Naive thymus-derived CD8-positive, alpha-beta T cell (primary cell): ENCODE data around the gene SCAF4. TPM values are rescaled to one million over a fixed set of nuclear protein-coding genes. Genes with fewer than 3 reads are reported as not detected.
A peak's percentile ranks its signal among the peaks of the same experiment; 100 is the strongest.
"Not testable (repeated sequence)": the region's sequence is repeated elsewhere in the genome, so short reads cannot be mapped to it uniquely, and the experiment has no call there.

Experiments
- ATAC-seq, 2 donors: fragments of 150-1000 bp; cut with Tn5 transposase in 1 of 2; sonication (Bioruptor Pico), chemical (Tn5 transposase) in 1 of 2; 1 replicate in 1 of 2; 2 replicates in 1 of 2; pipeline ENCODE4 v1.10.0; 2021; ENCODE audit warnings: mild to moderate bottlenecking in 2 of 2, moderate library complexity in 2 of 2
- POLR2A ChIA-PET: fragments of 350-600 bp; sonication (Branson Sonifier 250); formaldehyde crosslinking; loops from one replicate; lab custom pipeline; 2021; ENCODE audit warnings: antibody characterized with exemption; lab: Charles Lee
- DNase-seq, 10 donors: peaks; one replicate each; pipeline versions ENCODE4 v3.0.0 to v3.0.0-alpha.2; 2020 to 2022
- H3K27ac Mint-ChIP-seq, 10 donors: one replicate each; pipeline ENCODE4 v1.8.0; 2020 to 2022; ENCODE audit warnings: mild to moderate bottlenecking in 10 of 10, mixed read lengths in 10 of 10, moderate library complexity in 4 of 10, inconsistent platforms in 1 of 10
- H3K27me3 Mint-ChIP-seq, 5 donors: one replicate each; pipeline ENCODE4 v1.8.0; 2021 to 2022; ENCODE audit warnings: mixed read lengths in 5 of 5
- H3K36me3 Mint-ChIP-seq, 3 donors: one replicate each; pipeline ENCODE4 v1.8.0; 2020 to 2022; ENCODE audit warnings: mixed read lengths in 3 of 3, mild to moderate bottlenecking in 2 of 3, inconsistent platforms in 1 of 3
- H3K4me1 Mint-ChIP-seq, 4 donors: one replicate each; pipeline ENCODE4 v1.8.0; 2021 to 2022; ENCODE audit warnings: mixed read lengths in 4 of 4
- H3K4me3 Mint-ChIP-seq, 10 donors: one replicate each; pipeline ENCODE4 v1.8.0; 2020 to 2022; ENCODE audit warnings: mild to moderate bottlenecking in 10 of 10, mixed read lengths in 10 of 10, moderate library complexity in 6 of 10, inconsistent platforms in 1 of 10
- H3K9me3 Mint-ChIP-seq, 9 donors: one replicate each; pipeline ENCODE4 v1.8.0; 2020 to 2022; ENCODE audit warnings: mixed read lengths in 9 of 9, mild to moderate bottlenecking in 3 of 9, inconsistent platforms in 1 of 9, moderate library complexity in 1 of 9
- polyA plus RNA-seq, 3 donors: library from polyadenylated mRNA; unstranded; fragments of 300-500 nt; fragmentation: Illumina TruSeq; gene quantifications; one replicate each; pipeline ENCODE4 v1.2.3, GENCODE V29; 2021
- total RNA-seq, 8 experiments: library from RNA in 2 of 8; stranded (reverse) in 2 of 8; gene quantifications; one replicate each; pipeline ENCODE4 v1.2.3 and lab custom pipeline; 2021 to 2026

The SCAF4 gene
- total and polyA plus RNA-seq, 5 experiments from 2014 or later, result 12.2 to 67.1 (median 29.0) TPM

- Mint-ChIP-seq H3K36me3 (no peaks in the 10 kb centered on the region), H3K4me3 (no peak overlapping the region), H3K9me3 (no peaks in the 10 kb centered on the region), H3K4me1 (no peaks in the 10 kb centered on the region), H3K27me3 (peaks cover 0 to 2% (median 1%) of the 10 kb centered on the region in 5 donors), H3K27ac (no peak overlapping the region)
- ATAC-seq (no peak), DNase-seq (no peak)
- POLR2A ChIA-PET, result no interaction called here
Observed at GRCh38 chr21:31755027-31755426, 23.1 kb upstream of the SCAF4 start.

GRCh38 chr21:31754708-31754960, 22.7 kb upstream of the SCAF4 start:
- DNase-seq, result no peak
- Mint-ChIP-seq H3K4me1 (no peaks in the 10 kb centered on the region), H3K4me3 (no peak overlapping the region), H3K27ac (no peak overlapping the region), H3K9me3 (no peaks in the 10 kb centered on the region), H3K36me3 (no peaks in the 10 kb centered on the region), H3K27me3 (peaks cover 0 to 2% (median 1%) of the 10 kb centered on the region in 5 donors)
- no peak for ATAC-seq
- POLR2A ChIA-PET, result no interaction called here

- POLR2A ChIA-PET, result interaction anchor here (0.6 kb wide), 1 partner anchor 1608 kb away, joined by 4 read pairs; no protein-coding TSS in a partner anchor
- no peaks in the 10 kb centered on the region for H3K9me3 Mint-ChIP-seq
- no peak for DNase-seq
- H3K36me3 Mint-ChIP-seq, result no peaks in the 10 kb centered on the region
- H3K27me3 Mint-ChIP-seq, result peaks cover 0 to 7% (median 2%) of the 10 kb centered on the region in 5 donors
- H3K4me3 Mint-ChIP-seq, result no peak overlapping the region
- no peaks in the 10 kb centered on the region for H3K4me1 Mint-ChIP-seq
- H3K27ac Mint-ChIP-seq, result no peak overlapping the region
- ATAC-seq, result no peak
Observed at GRCh38 chr21:31753949-31754707, 22.2 kb upstream of the SCAF4 start.

- Mint-ChIP-seq H3K27ac (no peak overlapping the region), H3K4me3 (no peak overlapping the region), H3K9me3 (no peaks in the 10 kb centered on the region), H3K27me3 (peaks cover 0 to 9% (median 1%) of the 10 kb centered on the region in 5 donors), H3K36me3 (no peaks in the 10 kb centered on the region), H3K4me1 (no peaks in the 10 kb centered on the region)
- POLR2A ChIA-PET, result no interaction called here
- DNase-seq (no peak), ATAC-seq (no peak)
Observed at GRCh38 chr21:31752967-31753366, 21.0 kb upstream of the SCAF4 start.

GRCh38 chr21:31752352-31752751, 20.4 kb upstream of the SCAF4 start:
- H3K4me1 Mint-ChIP-seq, result no peaks in the 10 kb centered on the region
- no peak for ATAC-seq
- H3K36me3 Mint-ChIP-seq, result no peaks in the 10 kb centered on the region
- peaks cover 0 to 9% (median 1%) of the 10 kb centered on the region in 5 donors for H3K27me3 Mint-ChIP-seq
- POLR2A ChIA-PET, result interaction anchor here (0.6 kb wide), 1 partner anchor 88 kb away, joined by 5 read pairs; no protein-coding TSS in a partner anchor
- no peak overlapping the region for H3K27ac Mint-ChIP-seq
- H3K4me3 Mint-ChIP-seq, result no peak overlapping the region
- no peaks in the 10 kb centered on the region for H3K9me3 Mint-ChIP-seq
- DNase-seq, result no peak

- ATAC-seq (no peak), DNase-seq (no peak)
- H3K27ac Mint-ChIP-seq, result no peak overlapping the region
- peaks cover 0 to 9% (median 2%) of the 10 kb centered on the region in 5 donors for H3K27me3 Mint-ChIP-seq
- H3K4me1 Mint-ChIP-seq, result no peaks in the 10 kb centered on the region
- H3K36me3 Mint-ChIP-seq, result peaks cover 2 to 6% (median 6%) of the 10 kb centered on the region in 3 donors
- H3K9me3 Mint-ChIP-seq, result peaks cover 0 to 8% (median 6%) of the 10 kb centered on the region in 9 donors
- H3K4me3 Mint-ChIP-seq, result no peak overlapping the region
- POLR2A ChIA-PET, result interaction anchor here (0.7 kb wide), 1 partner anchor 8 kb away, joined by 5 read pairs; no protein-coding TSS in a partner anchor
Observed at GRCh38 chr21:31750843-31751242, 18.9 kb upstream of the SCAF4 start.

- Mint-ChIP-seq H3K4me3 (no peak overlapping the region), H3K27ac (no peak overlapping the region), H3K4me1 (peaks cover 0 to 20% (median 0%) of the 10 kb centered on the region in 4 donors), H3K36me3 (peaks cover 3 to 13% (median 13%) of the 10 kb centered on the region in 3 donors), H3K9me3 (peaks cover 0 to 14% (median 7%) of the 10 kb centered on the region in 9 donors), H3K27me3 (peaks cover 0 to 5% (median 2%) of the 10 kb centered on the region in 5 donors)
- DNase-seq (no peak), ATAC-seq (no peak)
- POLR2A ChIA-PET, result no interaction called here
Observed at GRCh38 chr21:31744182-31744800, 12.4 kb upstream of the SCAF4 start.

- H3K27ac Mint-ChIP-seq, result no peak overlapping the region
- ATAC-seq, result no peak
- no peak overlapping the region for H3K4me3 Mint-ChIP-seq
- DNase-seq, result no peak
- peaks cover 0 to 14% (median 7%) of the 10 kb centered on the region in 9 donors for H3K9me3 Mint-ChIP-seq
- H3K27me3 Mint-ChIP-seq, result peaks cover 0 to 2% (median 0%) of the 10 kb centered on the region in 5 donors
- H3K36me3 Mint-ChIP-seq, result peaks cover 3 to 13% (median 13%) of the 10 kb centered on the region in 3 donors
- peaks cover 0 to 20% (median 0%) of the 10 kb centered on the region in 4 donors for H3K4me1 Mint-ChIP-seq
- POLR2A ChIA-PET, result no interaction called here
Observed at GRCh38 chr21:31743712-31744111, 11.8 kb upstream of the SCAF4 start.

- POLR2A ChIA-PET, result no interaction called here
- H3K4me1 Mint-ChIP-seq, result peaks cover 0 to 23% (median under 1%) of the 10 kb centered on the region in 4 donors
Observed at GRCh38 chr21:31741116-31741515, 9.2 kb upstream of the SCAF4 start.

GRCh38 chr21:31737586-31738397, 5.9 kb upstream of the SCAF4 start:
- H3K27me3 Mint-ChIP-seq, DNase-seq, H3K36me3 Mint-ChIP-seq, ATAC-seq, H3K9me3 Mint-ChIP-seq, H3K4me3 Mint-ChIP-seq: not testable (repeated sequence)
- Mint-ChIP-seq H3K27ac (peak overlapping the region in 1 of 10 donors; percentile 47), H3K4me1 (peaks cover 0 to 20% (median 5%) of the 10 kb centered on the region in 4 donors)
- POLR2A ChIA-PET, result interaction anchor here (0.7 kb wide), 1 partner anchor 72 kb away, joined by 3 read pairs; no protein-coding TSS in a partner anchor

More at GRCh38 chr21:31741116-31741515, 9.2 kb upstream of the SCAF4 start:
- Mint-ChIP-seq H3K27ac (no peak overlapping the region), H3K36me3 (peaks cover 3 to 9% (median 9%) of the 10 kb centered on the region in 3 donors), H3K27me3 (no peaks in the 10 kb centered on the region), H3K9me3 (peaks cover 0 to 9% (median 4%) of the 10 kb centered on the region in 9 donors), H3K4me3 (no peak overlapping the region)
- ATAC-seq (no peak), DNase-seq (no peak)

- Mint-ChIP-seq H3K9me3 (no peaks in the 10 kb centered on the region), H3K4me3 (peak overlapping the region in 2 of 10 donors; percentile 8 to 34), H3K27ac (peak overlapping the region in 2 of 10 donors; percentile 9 to 60), H3K27me3 (no peaks in the 10 kb centered on the region), H3K36me3 (no peaks in the 10 kb centered on the region), H3K4me1 (peaks cover 0 to 20% (median 6%) of the 10 kb centered on the region in 4 donors)
- POLR2A ChIA-PET, result no interaction called here
- no peak for DNase-seq
- no peak for ATAC-seq
Observed at GRCh38 chr21:31735511-31735992, 3.6 kb upstream of the SCAF4 start.

GRCh38 chr21:31733551-31734149, 1.7 kb upstream of the SCAF4 start:
- no peak for ATAC-seq
- Mint-ChIP-seq H3K36me3 (no peaks in the 10 kb centered on the region), H3K9me3 (no peaks in the 10 kb centered on the region), H3K27me3 (no peaks in the 10 kb centered on the region), H3K4me1 (peaks cover 0 to 20% (median 10%) of the 10 kb centered on the region in 4 donors), H3K27ac (no peak overlapping the region), H3K4me3 (no peak overlapping the region)
- no peak for DNase-seq
- POLR2A ChIA-PET, result no interaction called here
